NCI-H2227 (cell line): Measurements from ENCODE around the gene NF1.
"Not testable (repeated sequence)": the region's sequence is repeated elsewhere in the genome, so short reads cannot be mapped to it uniquely, and the experiment has no call there.

Experiments used
- DNase-seq: peaks from one replicate; lab custom pipeline; 2025; ENCODE audit not compliant: unreplicated experiment; lab: John Stamatoyannopoulos, UW

Gene NF1

DNA sequence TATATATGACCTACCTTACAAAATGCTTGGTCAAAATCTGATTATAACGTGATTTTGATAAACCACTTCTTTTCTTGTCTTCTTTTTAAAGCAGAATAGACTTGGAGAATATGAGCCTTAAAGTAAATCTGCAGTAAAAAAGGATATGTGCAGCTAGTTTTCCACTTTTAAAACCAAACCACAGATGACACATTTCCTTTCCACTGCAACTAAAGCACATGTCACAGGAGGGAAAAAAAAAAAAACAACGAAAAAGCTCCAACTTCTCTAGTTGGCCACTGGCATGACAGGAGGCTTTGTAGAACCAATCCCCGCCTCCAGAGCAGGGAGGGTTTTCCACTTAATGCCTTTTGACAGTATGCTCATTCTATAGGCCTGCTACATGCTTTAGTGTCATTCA, 226.7 kb downstream of the NF1 start, which contains the start of gene EVI2A:
TSS of gene EVI2A (minus strand) at position 142 of the 400 bp plus-strand sequence. CDS start 2,609 bp downstream, outside the sequence.
- no peak for DNase-seq

DNA sequence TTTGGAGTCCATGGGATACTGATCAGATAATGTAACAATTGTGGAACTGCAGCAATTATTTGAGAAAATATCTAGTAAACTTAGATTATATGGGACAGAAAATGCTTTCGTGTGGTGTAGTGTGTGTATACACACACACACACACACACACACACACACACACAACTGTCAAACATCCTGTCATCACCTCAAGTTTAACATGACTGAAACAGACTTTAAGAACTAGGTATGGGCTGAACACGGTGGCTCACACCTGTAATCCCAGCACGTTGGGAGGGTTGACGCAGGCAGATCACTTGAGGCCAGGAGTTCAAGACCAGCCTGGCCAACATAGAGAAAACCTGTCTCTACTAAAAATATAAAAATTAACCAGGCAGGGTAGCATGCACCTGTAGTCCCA, 227.2 kb downstream of the NF1 start:
- DNase-seq, result no peak

DNA sequence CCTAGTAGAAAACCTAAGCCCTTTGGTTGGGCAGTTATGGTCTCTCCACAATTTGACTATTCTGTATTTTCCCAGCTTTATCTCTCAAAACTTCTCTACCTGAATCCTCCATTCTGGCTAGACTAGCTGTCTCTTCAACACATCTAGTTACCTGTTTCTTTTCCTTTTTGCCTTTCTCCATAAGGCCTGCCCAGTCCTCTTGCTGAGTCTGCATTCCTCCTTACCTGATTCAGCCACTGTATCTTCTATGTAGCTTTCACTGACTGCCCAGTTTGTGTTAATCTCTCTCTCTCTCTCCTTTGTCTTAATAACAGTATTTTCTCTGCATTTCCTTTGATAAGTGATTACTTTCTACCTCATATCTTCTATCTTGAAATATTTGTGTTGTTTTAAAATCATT, 228.8 kb downstream of the NF1 start:
- no peak for DNase-seq

DNA sequence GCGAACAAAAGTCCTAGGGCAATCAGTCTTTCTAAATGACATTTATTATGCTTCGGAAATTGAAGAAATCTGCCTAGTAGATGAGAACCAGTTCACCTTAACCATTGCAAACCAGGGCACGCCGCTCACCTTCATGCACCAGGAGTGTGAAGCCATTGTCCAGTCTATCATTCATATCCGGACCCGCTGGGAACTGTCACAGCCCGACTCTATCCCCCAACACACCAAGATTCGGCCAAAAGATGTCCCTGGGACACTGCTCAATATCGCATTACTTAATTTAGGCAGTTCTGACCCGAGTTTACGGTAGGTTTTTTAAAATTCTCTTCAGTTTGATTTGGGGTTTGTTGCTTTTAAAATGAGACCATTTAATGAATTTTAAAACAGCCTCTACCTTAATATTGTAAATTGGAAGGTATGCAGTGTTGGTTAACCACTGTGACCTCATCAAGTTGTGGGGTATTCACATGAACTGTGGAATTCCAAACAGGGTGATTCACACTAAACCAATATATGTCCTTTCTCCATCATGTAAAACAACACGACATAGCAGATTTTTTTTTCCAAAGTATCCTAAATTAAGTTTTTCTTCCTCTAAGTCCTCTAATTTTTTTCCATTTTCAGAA, 232.9 kb downstream of the NF1 start:
- no peak for DNase-seq

DNA sequence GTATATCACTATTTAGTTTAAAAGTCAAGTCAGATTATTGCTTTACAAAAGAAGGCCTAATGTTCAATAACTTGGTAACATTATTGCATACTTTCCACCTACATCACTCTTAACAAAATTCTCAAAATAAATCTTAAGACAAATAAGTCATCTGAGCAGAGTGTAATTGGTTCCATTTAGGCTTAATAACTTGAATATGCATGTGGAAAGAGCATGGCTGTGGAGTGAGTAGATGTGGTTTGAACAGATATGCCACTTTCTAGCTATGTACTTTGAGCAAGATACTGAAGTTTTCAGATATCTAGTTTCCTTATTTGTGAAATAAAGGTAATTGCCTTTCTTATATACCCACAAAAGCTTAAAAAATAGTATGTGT, 233.4 kb downstream of the NF1 start:
- DNase-seq, result no peak

DNA sequence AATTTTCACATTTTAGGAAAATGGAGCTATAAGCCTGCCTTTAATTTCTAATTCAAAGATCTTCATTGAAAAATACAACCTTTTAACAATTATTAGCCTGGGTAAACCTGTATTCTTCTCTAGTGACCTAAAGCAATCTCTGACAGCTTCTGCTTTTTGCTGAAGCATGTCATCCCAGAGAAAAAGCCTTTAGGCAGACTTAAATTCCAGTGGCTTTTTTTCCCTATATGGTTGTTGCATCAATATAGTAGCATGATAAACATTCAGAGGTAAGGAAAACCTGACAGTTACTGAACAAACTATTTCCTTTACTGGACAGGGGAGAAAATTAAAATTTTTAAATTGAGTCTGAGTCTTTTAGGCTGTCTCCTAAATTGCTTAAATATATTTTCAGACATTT, 234.4 kb downstream of the NF1 start:
- no peak for DNase-seq

DNA sequence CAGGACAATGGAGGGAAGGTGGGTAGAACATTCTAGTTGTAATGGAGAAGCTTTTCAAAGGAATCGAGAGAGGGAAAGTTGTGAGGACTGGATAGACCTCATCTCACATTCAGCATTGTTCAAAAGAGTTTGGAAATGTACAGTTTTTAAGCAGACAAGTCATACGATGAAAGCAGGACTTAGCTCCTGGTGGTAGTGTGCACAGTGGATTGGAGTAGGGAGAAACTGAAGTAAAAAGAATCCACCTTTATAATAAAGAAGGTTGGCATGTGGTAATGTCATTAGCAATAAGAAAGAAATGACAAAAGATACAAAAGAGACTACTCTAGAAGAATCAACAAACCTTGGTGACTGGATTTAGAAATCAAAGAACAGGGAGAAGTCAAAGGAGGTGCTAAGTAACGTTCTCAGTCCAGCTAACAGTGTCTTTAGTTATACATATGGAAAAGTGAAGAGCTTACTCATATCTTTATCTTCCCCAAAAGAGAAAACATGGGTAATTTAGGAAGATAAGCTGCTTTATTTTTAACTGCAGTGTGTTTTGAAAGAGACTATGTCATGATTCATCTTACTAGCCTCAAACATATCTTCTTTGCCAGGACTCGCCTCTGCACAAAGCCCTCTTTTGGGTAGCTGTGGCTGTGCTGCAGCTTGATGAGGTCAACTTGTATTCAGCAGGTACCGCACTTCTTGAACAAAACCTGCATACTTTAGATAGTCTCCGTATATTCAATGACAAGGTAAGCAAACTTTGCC, 245.3 kb downstream of the NF1 start:
- no peak for DNase-seq

DNA sequence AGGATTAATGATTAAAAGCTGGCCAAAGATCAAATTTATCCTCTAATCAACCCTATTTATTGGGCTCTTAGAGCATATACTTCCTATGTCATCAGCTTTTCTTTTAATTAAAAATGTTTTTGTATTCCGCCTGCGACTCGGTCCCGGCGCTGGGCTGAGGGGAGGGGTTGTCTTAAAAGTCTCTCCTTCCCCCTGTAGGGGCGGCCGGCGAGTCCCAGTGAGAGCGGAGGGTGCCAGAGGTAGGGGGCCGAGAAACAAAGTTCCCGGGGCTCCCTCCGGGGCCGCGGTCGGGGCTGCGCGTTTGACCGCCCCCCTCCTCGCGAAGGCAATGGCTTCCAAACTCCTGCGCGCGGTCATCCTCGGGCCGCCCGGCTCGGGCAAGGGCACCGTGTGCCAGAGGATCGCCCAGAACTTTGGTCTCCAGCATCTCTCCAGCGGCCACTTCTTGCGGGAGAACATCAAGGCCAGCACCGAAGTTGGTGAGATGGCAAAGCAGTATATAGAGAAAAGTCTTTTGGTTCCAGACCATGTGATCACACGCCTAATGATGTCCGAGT, 250.5 kb downstream of the NF1 start:
- not testable (repeated sequence) for DNase-seq

DNA sequence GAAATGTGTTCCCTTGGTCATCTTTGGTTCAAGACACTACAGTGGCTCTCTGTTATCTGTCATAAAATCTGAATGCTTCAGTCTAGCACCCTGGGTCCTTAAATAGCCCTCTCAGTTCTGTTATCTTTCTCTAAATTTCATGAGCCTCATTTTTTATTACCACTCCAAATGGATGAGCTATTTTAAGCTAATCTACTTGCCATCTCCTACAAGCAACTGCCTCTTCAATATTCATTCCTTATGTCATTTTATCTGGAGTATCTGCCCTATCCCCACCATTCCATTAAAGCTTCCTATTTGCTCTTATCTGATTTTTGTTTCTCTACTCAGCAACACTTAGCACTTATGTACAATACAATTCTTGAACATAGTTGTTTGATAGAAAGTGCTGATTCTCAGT, 254.7 kb downstream of the NF1 start:
- no peak for DNase-seq

DNA sequence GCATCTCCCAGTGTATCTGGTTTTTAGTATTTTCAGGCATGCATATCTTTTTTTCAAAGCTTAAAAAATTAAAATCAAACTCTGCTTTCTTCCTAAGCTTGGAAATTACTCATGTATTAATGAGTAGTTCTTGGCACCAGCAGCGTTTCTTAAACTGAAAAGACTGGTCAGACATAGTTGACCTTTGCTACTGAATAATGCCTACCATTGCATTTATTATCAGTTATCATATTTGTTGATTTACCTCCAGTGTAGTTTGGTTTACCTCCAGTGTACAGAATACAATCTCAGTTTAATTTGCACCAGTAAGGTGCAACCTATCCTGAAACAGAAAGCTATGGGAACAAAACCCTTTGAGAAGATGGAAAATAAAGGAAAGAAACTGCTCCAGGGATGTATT, 261.2 kb downstream of the NF1 start:
- DNase-seq, result no peak

DNA sequence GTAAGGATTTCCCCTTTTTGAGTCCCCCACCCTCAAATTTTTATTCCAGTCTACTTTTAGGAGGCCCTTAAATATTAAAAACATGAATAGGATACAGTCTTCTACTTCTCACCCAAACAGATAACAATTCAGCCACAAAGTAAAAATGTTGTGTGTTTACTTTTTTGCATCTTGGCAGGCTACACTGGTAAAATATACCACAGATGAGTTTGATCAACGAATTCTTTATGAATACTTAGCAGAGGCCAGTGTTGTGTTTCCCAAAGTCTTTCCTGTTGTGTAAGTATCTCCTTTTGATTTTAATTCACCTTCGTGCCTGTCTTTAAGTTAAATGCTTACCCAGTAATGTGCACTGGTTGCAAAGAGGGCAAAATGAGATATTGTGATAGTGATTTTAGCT, 262.3 kb downstream of the NF1 start:
- no peak for DNase-seq

DNA sequence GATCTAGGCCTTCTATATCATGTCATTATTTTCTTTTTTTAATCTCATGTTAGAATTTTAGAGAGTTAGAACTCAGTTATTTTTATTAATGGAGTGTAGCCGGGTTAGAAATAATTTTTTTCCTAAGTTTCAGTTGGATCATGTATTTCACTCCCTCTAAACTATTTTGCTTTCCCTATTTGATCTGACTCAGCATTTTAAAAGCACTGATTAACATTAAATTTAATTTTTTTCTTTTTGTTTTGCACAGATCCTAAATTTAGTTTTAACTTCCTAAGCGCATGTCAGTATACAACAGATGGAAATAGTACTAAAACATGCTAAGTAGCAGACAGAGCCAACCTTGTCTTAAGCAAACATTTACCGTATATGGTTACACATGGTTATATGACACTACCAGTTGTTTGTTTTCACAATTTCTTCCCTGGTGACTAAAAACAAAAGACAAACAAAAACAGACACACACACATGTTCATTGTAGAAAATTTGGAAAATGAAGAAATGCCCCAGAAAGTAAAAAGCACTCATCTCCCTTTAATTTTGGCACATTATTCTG, 263.1 kb downstream of the NF1 start:
- DNase-seq, result no peak

DNA sequence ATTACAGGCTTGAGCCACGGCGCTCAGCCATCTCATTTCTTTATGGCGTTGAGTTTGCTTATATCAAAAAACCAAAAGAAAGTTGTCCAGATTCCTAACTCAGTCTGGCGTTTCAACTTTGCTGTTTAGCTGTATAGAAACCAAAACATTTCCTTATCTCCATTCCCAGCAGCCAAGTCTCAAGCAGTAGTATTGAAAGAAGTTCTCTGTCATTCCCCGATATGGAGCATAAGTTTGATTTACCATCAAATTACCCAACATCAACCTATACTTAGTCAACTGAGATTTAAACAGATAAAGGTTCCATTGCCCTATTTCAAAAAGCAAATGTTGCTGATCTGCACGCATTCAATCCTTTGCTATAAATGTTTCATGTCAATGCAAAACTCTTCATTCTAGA, 269.2 kb downstream of the NF1 start:
- DNase-seq, result no peak

DNA sequence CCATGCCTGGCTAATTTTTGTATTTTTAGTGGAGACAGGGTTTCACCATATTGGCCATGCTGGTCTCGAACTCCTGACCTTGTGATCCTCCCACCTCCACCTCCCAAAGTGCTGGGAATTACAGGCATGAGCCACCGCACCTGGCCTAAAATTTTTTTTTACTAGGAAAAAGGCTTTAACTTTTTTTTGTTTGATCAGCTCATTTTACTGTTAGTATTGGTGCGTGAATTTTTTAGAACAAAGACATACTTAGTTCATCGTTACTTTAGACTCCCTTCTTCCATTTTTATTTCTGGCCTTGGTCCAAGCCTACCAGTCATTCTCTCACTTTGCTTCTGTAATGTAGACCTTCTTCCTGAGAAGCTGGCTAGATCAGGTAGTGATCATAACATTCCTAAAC, 271.3 kb downstream of the NF1 start:
- DNase-seq, result no peak

DNA sequence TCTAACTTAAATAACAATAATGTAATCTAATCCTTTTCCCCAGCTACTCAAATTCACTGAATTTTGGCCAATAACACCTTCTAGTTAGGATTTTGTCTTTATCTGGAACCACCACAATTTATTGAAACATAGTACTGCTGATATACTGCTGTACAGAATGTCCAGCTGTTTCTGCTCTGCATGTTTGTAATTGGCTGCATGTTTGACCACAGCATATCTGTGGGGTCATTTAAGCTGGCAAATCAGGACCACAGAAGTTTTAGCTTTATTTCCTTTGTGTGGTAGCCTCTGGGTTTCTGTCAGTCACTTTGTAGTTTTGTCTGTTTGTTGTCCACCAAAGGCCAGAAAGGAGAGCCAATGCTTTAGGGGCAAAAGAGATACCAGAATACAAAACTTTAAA, 274.5 kb downstream of the NF1 start:
- no peak for DNase-seq

DNA sequence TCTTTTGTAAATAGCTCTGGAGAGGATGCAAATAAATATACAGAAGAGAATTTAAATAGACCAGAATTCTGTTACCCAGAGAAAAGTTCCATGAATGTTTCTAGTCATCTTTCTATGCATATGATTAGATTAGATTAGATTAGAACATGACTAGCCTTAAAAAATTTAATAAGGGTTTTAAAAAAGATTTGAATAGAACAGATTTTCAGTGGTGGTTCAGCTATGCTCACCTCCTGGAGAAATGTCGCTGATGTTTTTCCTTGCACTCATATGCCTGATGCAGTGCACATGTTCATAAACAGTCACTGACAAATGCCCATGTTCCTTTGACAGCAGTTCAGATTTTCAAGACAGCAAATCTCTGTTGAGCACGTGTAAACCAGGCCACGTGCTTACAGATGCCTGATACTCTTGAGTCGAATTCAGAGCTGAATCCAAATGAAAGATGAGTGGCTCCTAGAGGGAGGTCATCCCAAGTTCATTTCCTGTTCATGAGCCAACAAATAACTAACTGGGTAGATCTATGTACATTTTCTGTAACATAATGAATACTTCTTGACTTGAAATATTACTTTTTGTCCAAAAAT, 276.8 kb downstream of the NF1 start:
- DNase-seq, result peak; percentile 2

DNA sequence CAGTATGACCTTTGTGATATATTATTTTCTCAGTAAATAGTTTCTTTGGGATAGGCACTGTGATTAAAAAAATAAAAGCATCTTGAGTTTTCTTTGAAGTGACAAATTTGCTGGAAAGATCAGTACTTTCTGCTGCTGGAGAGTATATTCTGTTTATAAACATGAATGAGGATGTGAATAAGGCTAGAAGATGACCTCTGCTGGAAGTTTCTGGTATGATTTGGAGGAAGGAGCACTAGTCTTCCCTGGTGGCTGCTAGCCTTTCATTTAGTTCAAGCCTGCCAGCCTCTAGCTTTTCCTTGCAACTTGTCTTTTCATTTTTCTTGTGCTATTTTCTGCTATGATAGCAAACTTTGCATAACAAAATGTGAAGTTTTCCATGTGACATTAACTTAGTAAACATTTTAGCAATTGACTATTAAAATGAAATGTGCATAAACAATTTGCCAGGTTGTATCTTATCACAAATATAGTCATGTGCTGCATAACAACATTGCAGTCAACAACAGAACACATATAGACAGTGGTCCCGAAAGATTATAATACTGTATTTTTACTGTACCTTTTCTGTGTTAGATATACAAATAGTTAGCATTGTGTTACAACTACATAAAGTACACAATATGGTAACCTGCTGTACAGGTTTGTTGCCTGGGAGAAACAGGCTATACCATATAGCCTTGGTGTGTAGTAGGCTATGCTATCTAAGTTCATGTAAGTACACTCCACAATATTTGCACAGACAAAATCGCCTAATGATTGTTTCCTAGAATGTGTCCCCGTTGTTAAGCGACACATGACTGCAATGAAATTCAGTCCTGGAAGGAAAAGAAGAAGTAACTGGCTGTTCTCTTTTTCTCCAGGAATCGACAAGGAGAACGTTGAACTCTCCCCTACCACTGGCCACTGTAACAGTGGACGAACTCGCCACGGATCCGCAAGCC, 278.6 kb downstream of the NF1 start:
- peak; percentile 1 for DNase-seq

DNA sequence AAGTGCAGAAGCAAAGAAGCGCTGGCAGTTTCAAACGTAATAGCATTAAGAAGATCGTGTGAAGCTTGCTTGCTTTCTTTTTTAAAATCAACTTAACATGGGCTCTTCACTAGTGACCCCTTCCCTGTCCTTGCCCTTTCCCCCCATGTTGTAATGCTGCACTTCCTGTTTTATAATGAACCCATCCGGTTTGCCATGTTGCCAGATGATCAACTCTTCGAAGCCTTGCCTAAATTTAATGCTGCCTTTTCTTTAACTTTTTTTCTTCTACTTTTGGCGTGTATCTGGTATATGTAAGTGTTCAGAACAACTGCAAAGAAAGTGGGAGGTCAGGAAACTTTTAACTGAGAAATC, 279.3 kb downstream of the NF1 start:
- no peak for DNase-seq

DNA sequence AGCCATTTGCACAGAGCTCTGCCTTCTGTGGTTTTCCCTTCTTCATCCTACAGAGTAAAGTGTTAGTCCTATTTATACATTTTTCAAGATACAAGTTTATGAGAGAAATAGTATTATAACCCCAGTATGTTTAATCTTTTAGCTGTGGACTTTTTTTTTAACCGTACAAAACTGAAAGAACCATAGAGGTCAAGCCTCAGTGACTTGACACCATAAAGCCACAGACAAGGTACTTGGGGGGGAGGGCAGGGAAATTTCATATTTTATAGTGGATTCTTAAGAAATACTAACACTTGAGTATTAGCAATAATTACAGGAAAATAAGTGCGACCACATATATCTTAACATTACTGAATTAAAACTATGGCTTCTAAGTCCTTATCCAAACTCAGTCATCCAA, 279.7 kb downstream of the NF1 start:
- no peak for DNase-seq

DNA sequence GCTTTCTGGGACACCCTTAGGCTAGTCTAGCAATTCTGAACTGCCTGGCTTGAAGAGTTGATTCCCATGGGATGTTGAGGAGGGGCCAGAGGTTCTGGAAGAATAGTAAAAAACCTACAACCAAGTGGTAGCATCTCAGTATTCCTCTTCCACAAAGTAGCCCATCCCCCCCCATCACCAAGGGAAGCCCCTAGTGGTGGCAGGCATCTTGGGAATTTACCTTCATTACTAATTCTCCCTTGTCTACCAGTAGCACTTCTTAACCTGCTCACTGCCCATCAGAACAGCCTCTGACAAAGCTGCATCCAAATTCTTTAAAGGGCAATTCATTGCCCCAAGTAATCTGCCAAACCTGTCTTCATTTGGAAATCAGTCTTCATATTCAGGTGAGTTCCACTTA, 283.9 kb downstream of the NF1 start:
- no peak for DNase-seq
